GM23338 (cell line): ENCODE measurements around the gene NTM. TPM values are rescaled to one million over a fixed set of nuclear protein-coding genes. Genes with fewer than 3 reads are reported as not detected.

Experiments
- ATAC-seq: fragments of 200-7000 bp; cut with Tn5 transposase; 3 replicates; pipeline ENCODE4 v1.9.1; 2020
- DNase-seq: peaks from one replicate; pipeline ENCODE4 v3.0.0-alpha.2; 2015; ENCODE audit warnings: low spot score
- H2AFZ ChIP-seq: fragments of 200-600 bp; sonication (generic); 2 replicates; pipeline ENCODE4 v1.8.0; 2016; ENCODE audit warnings: antibody characterized with exemption, mild to moderate bottlenecking, moderate library complexity
- H3F3A ChIP-seq: fragments of 200-600 bp; sonication (generic); replicated peaks from 2 replicates; pipeline ENCODE4 v1.8.0; 2017; ENCODE audit warnings: antibody characterized with exemption, mixed run types, low read depth
- H3K27ac ChIP-seq: fragments of 200-600 bp; sonication (generic); 2 replicates; pipeline ENCODE4 v1.6.1; 2016; ENCODE audit warnings: low read depth
- H3K27me3 ChIP-seq: fragments of 200-600 bp; sonication (generic); 2 replicates; pipeline ENCODE4 v1.8.0; 2016; ENCODE audit warnings: mild to moderate bottlenecking, mixed run types, moderate library complexity; ENCODE audit not compliant: insufficient read depth
- H3K36me3 ChIP-seq: fragments of 200-600 bp; sonication (generic); 2 replicates; pipeline ENCODE4 v1.8.0; 2016; ENCODE audit warnings: mild to moderate bottlenecking; ENCODE audit not compliant: insufficient read depth
- H3K4me1 ChIP-seq: fragments of 200-600 bp; sonication (generic); 2 replicates; pipeline ENCODE4 v1.8.0; 2016; ENCODE audit warnings: mild to moderate bottlenecking, moderate library complexity; ENCODE audit not compliant: insufficient read depth
- H3K4me2 ChIP-seq: fragments of 200-600 bp; sonication (generic); 2 replicates; pipeline ENCODE4 v1.7.1; 2017; ENCODE audit warnings: mixed run types
- H3K4me3 ChIP-seq: fragments of 200-600 bp; sonication (generic); 2 replicates; pipeline ENCODE4 v1.6.1; 2016; ENCODE audit warnings: mixed run types
- H3K79me2 ChIP-seq: fragments of 200-600 bp; sonication (generic); replicated peaks from 2 replicates; pipeline ENCODE4 v1.8.0; 2017; ENCODE audit warnings: mild to moderate bottlenecking; ENCODE audit not compliant: insufficient read depth
- H3K9me2 ChIP-seq: fragments of 200-600 bp; sonication (generic); 2 replicates; pipeline ENCODE4 v1.8.0; 2017; ENCODE audit not compliant: insufficient read depth
- H4K20me1 ChIP-seq: fragments of 200-600 bp; sonication (generic); replicated peaks from 2 replicates; pipeline ENCODE4 v1.8.0; 2017; ENCODE audit warnings: mild to moderate bottlenecking; ENCODE audit not compliant: insufficient read depth
- H3K27ac Mint-ChIP-seq: 2 replicates; pipeline ENCODE4 v1.8.0; 2020; ENCODE audit warnings: inconsistent platforms, mild to moderate bottlenecking, moderate library complexity, mixed read lengths
- H3K27me3 Mint-ChIP-seq: 3 replicates; pipeline ENCODE4 v1.8.0; 2022; ENCODE audit warnings: low read depth, mild to moderate bottlenecking, moderate library complexity, mixed read lengths, inconsistent platforms; ENCODE audit not compliant: insufficient read depth, poor library complexity
- H3K36me3 Mint-ChIP-seq: 3 replicates; pipeline ENCODE4 v1.8.0; 2021; ENCODE audit warnings: low read depth, mild to moderate bottlenecking, inconsistent platforms, moderate library complexity, mixed read lengths
- H3K4me1 Mint-ChIP-seq: 3 replicates; pipeline ENCODE4 v1.8.0; 2020; ENCODE audit warnings: mild to moderate bottlenecking, inconsistent platforms, mixed read lengths
- H3K4me3 Mint-ChIP-seq: 3 replicates; pipeline ENCODE4 v1.8.0; 2021; ENCODE audit warnings: moderate library complexity, mild to moderate bottlenecking, inconsistent platforms, mixed read lengths
- H3K9me3 Mint-ChIP-seq: 3 replicates; pipeline ENCODE4 v1.8.0; 2020; ENCODE audit warnings: moderate library complexity, mild to moderate bottlenecking, inconsistent platforms, mixed read lengths
- CREB1 ChIP-seq: fragments of 250-450 bp; sonication (Bioruptor Pico); IDR thresholded peaks from 2 replicates; pipeline ENCODE4 v1.5.0; 2020; ENCODE audit warnings: low read depth, mild to moderate bottlenecking, moderate library complexity
- CTCF ChIP-seq, 2 experiments: fragments of 200-600 bp in 1 of 2; sonication (generic) in 1 of 2; conservative IDR thresholded peaks; 2 replicates each; pipeline versions ENCODE4 v1.5.1 to v1.6.1; 2016 to 2017; ENCODE audit warnings: antibody characterized with exemption in 2 of 2, low read depth in 2 of 2, mild to moderate bottlenecking in 2 of 2, moderate library complexity in 1 of 2
- ETS1 ChIP-seq: IDR thresholded peaks from 2 replicates; pipeline ENCODE4 v1.6.1; 2016; ENCODE audit warnings: antibody characterized with exemption
- EZH2 ChIP-seq: fragments of 200-600 bp; sonication (generic); IDR thresholded peaks from one replicate; pipeline ENCODE4 v1.8.0; 2017; ENCODE audit warnings: antibody characterized with exemption, mild to moderate bottlenecking, low read depth; ENCODE audit not compliant: unreplicated experiment
- EZH2phosphoT487 ChIP-seq: fragments of 200-600 bp; sonication (generic); IDR thresholded peaks from one replicate; pipeline ENCODE4 v1.8.1; 2018; ENCODE audit warnings: antibody characterized with exemption; ENCODE audit not compliant: unreplicated experiment
- JUNB ChIP-seq: IDR thresholded peaks from one replicate; pipeline ENCODE4 v1.6.1; 2016; ENCODE audit warnings: antibody characterized with exemption; ENCODE audit not compliant: unreplicated experiment
- NANOG ChIP-seq: IDR thresholded peaks from 2 replicates; pipeline ENCODE4 v1.6.1; 2016; ENCODE audit warnings: antibody characterized with exemption, borderline replicate concordance
- POLR2AphosphoS5 ChIP-seq: IDR thresholded peaks from 2 replicates; pipeline ENCODE4 v1.6.1; 2016; ENCODE audit warnings: antibody characterized with exemption, low read depth
- REST ChIP-seq: IDR thresholded peaks from one replicate; pipeline ENCODE4 v1.6.1; 2018; ENCODE audit warnings: antibody characterized with exemption; ENCODE audit not compliant: unreplicated experiment
- STAT1 ChIP-seq: IDR thresholded peaks from one replicate; pipeline ENCODE4 v1.6.1; 2016; ENCODE audit warnings: antibody characterized with exemption; ENCODE audit not compliant: unreplicated experiment
- ZNF114 ChIP-seq: fragments of 250-450 bp; sonication (Bioruptor Pico); IDR thresholded peaks from 2 replicates; pipeline ENCODE4 v1.5.0; 2020; ENCODE audit warnings: mild to moderate bottlenecking, moderate library complexity
- ZNF331 ChIP-seq: fragments of 250-450 bp; sonication (Bioruptor Pico); IDR thresholded peaks from 2 replicates; pipeline ENCODE4 v1.5.0; 2020; ENCODE audit warnings: low read depth, mild to moderate bottlenecking, moderate library complexity
- ZNF462 ChIP-seq: fragments of 250-450 bp; sonication (Bioruptor Pico); IDR thresholded peaks from 2 replicates; pipeline ENCODE4 v1.5.0; 2020; ENCODE audit warnings: mild to moderate bottlenecking, moderate library complexity
- polyA plus RNA-seq: library from polyadenylated mRNA; unstranded; fragments of >200 nt; fragmentation: Nextera tagmentation; extraction: Ambion mirVana; gene quantifications from 2 replicates; pipeline ENCODE4 v1.2.1, GENCODE V29; 2016
- total RNA-seq: library from RNA; depleted of rRNA; stranded (reverse); fragments of >200 nt; shearing (Covaris generic); gene quantifications from 2 replicates; pipeline ENCODE4 v1.2.3, GENCODE V29; 2014

The NTM gene
- total and polyA plus RNA-seq, 2 experiments from 2014 or later: 10.6 to 14.6 TPM

- Mint-ChIP-seq H3K4me1 (peaks cover 17% of the 10 kb centered on the region), H3K27ac (no peak overlapping the region), H3K4me3 (no peak overlapping the region), H3K36me3 (no peaks in the 10 kb centered on the region; the same call in 2 of the 3 replicates), H3K9me3 (no peaks in the 10 kb centered on the region), H3K27me3 (peaks cover 10% of the 10 kb centered on the region)
- Histone ChIP-seq H3K4me2 (no peak overlapping the region), H3K27me3 (no peaks in the 10 kb centered on the region), H3K4me3 (no peak overlapping the region), H3K9me2 (no peaks in the 10 kb centered on the region), H3F3A (no peaks in the 10 kb centered on the region), H2AFZ (no peak overlapping the region), H3K27ac (no peak overlapping the region), H3K4me1 (peaks cover 4% of the 10 kb centered on the region; the same call in 1 of the 2 replicates), H3K79me2 (no peaks in the 10 kb centered on the region), H4K20me1 (no peaks in the 10 kb centered on the region), H3K36me3 (no peaks in the 10 kb centered on the region)
- TF ChIP-seq ZNF331 (CRISPR knock-in tag): no peak
- TF ChIP-seq JUNB: no peak
- TF ChIP-seq ZNF462 (CRISPR knock-in tag): no peak
- no peak for TF ChIP-seq ETS1
- TF ChIP-seq CTCF (conservative IDR thresholded peaks at IDR 0.05; ENCODE audit: low read depth in 2 of 2): no peak
- no peak for TF ChIP-seq POLR2AphosphoS5
- TF ChIP-seq EZH2: no peak
- no peak for TF ChIP-seq REST
- TF ChIP-seq CREB1 (CRISPR knock-in tag): no peak
- no peak for TF ChIP-seq EZH2phosphoT487
- TF ChIP-seq STAT1: no peak
- TF ChIP-seq NANOG: no peak
- no peak for TF ChIP-seq ZNF114
- ATAC-seq: no peak; the same call in 2 of the 3 replicates
- DNase-seq: no peak
These were observed 300.9 kb downstream of the NTM start for GRCh38 chr11:131671320-131671719.
